GM12873 (cell line): ENCODE data around the gene NEURL1.

Experiments used
- CTCF ChIP-seq: IDR thresholded peaks from 2 replicates; pipeline ENCODE4 v1.5.1; 2012; ENCODE audit warnings: low read depth, mild to moderate bottlenecking, moderate library complexity, low read length, control low read depth; ENCODE audit not compliant: insufficient read depth; ENCODE audit errors: missing control alignments

NEURL1 gene

GRCh38 chr10:103599211-103599610 is 105.7 kb downstream of the NEURL1 start:
- no peak for TF ChIP-seq CTCF

GRCh38 chr10:103599907-103600306 is 106.4 kb downstream of the NEURL1 start:
- no peak for TF ChIP-seq CTCF

- TF ChIP-seq CTCF, result no peak
Measured at GRCh38 chr10:103600325-103600724, 106.8 kb downstream of the NEURL1 start.

GRCh38 chr10:103600956-103601569 is 107.6 kb downstream of the NEURL1 start:
- no peak for TF ChIP-seq CTCF

GRCh38 chr10:103602028-103602851 is 108.7 kb downstream of the NEURL1 start:
- no peak for TF ChIP-seq CTCF

- TF ChIP-seq CTCF, result no peak
Measured at GRCh38 chr10:103602852-103603155, 109.3 kb downstream of the NEURL1 start.

- no peak for TF ChIP-seq CTCF
Measured at GRCh38 chr10:103603382-103603781, 109.9 kb downstream of the NEURL1 start.
